PC-9 (cell line): Measurements from ENCODE around the gene NHS. TPM values are rescaled to one million over a fixed set of nuclear protein-coding genes. Genes with fewer than 3 reads are reported as not detected.

ENCODE experiments used
- BruUV-seq: library from RNA; stranded (reverse); fragments of 400-500 nt; replicated peaks from 2 replicates; lab custom pipeline; 2021; lab: Mats Ljungman, UMichigan
- CTCF ChIA-PET: fragments of 300-600 bp; sonication (Branson Sonifier 250); formaldehyde crosslinking; loops from one replicate; lab custom pipeline; 2022; ENCODE audit warnings: antibody characterized with exemption; lab: Charles Lee
- POLR2A ChIA-PET: fragments of 300-600 bp; sonication (Branson Sonifier 250); formaldehyde crosslinking; loops from one replicate; lab custom pipeline; 2022; ENCODE audit warnings: antibody characterized with exemption; ENCODE audit not compliant: unreplicated experiment; lab: Charles Lee
- DNase-seq, 2 experiments: peaks; one replicate each; pipeline versions ENCODE4 v3.0.0 to v3.0.0-alpha.2; 2015 to 2022; ENCODE audit warnings: mixed read lengths in 1 of 2
- H2AFZ ChIP-seq: fragments of 200-600 bp; sonication (generic); 2 replicates; pipeline ENCODE4 v1.8.1; 2017; ENCODE audit warnings: antibody characterized with exemption
- H3F3A ChIP-seq: fragments of 200-600 bp; sonication (generic); 2 replicates; pipeline ENCODE4 v1.8.1; 2017; ENCODE audit warnings: antibody characterized with exemption, mild to moderate bottlenecking, low read depth; ENCODE audit not compliant: insufficient read depth
- H3K27ac ChIP-seq: fragments of 200-600 bp; sonication (generic); 2 replicates; pipeline ENCODE4 v1.6.1; 2016; ENCODE audit warnings: mixed run types
- H3K27me3 ChIP-seq: fragments of 200-600 bp; sonication (generic); 2 replicates; pipeline ENCODE4 v1.6.1; 2016; ENCODE audit warnings: low read depth, mixed run types; ENCODE audit not compliant: insufficient read depth
- H3K36me3 ChIP-seq: fragments of 200-600 bp; sonication (generic); 2 replicates; pipeline ENCODE4 v1.6.1; 2016; ENCODE audit warnings: low read depth, mixed run types
- H3K4me1 ChIP-seq: fragments of 200-600 bp; sonication (generic); replicated peaks from 2 replicates; pipeline ENCODE4 v1.6.1; 2016; ENCODE audit warnings: mixed run types; ENCODE audit not compliant: insufficient read depth
- H3K4me2 ChIP-seq: fragments of 200-600 bp; sonication (generic); 2 replicates; pipeline ENCODE4 v1.6.1; 2017; ENCODE audit warnings: mixed run types
- H3K4me3 ChIP-seq: fragments of 200-600 bp; sonication (generic); 2 replicates; pipeline ENCODE4 v1.6.1; 2016; ENCODE audit warnings: mixed run types
- H3K79me2 ChIP-seq: fragments of 200-600 bp; sonication (generic); 2 replicates; pipeline ENCODE4 v1.6.1; 2017; ENCODE audit warnings: low read depth, mixed run types
- H3K9me2 ChIP-seq: fragments of 200-600 bp; sonication (generic); 2 replicates; pipeline ENCODE4 v1.8.1; 2017; ENCODE audit warnings: mild to moderate bottlenecking; ENCODE audit not compliant: insufficient read depth
- H3K9me3 ChIP-seq: fragments of 200-600 bp; sonication (generic); 2 replicates; pipeline ENCODE4 v1.8.1; 2016; ENCODE audit warnings: low read depth; ENCODE audit not compliant: insufficient read depth
- H4K20me1 ChIP-seq: fragments of 200-600 bp; sonication (generic); 2 replicates; pipeline ENCODE4 v1.8.1; 2017; ENCODE audit not compliant: insufficient read depth
- CTCF ChIP-seq: fragments of 200-600 bp; sonication (generic); conservative IDR thresholded peaks from 2 replicates; pipeline ENCODE4 v1.6.1; 2017; ENCODE audit warnings: mixed run types, antibody characterized with exemption, mild to moderate bottlenecking, moderate library complexity
- EZH2 ChIP-seq: fragments of 200-600 bp; sonication (generic); IDR thresholded peaks from 2 replicates; pipeline ENCODE4 v1.8.0; 2017; ENCODE audit warnings: antibody characterized with exemption, low read depth
- intact Hi-C: fragments of 100-400 bp; cut with micrococcal nuclease; formaldehyde crosslinking; loops from one replicate; pipeline ENCODE4 v1.10.0; 2022; ENCODE audit not compliant: unreplicated experiment
- total RNA-seq: library from RNA; stranded (reverse); gene quantifications from 2 replicates; pipeline ENCODE4 v1.2.3, GENCODE V29; 2021

NHS gene
- total RNA-seq, 1 experiment from 2014 or later, result 6.7 TPM

DNA sequence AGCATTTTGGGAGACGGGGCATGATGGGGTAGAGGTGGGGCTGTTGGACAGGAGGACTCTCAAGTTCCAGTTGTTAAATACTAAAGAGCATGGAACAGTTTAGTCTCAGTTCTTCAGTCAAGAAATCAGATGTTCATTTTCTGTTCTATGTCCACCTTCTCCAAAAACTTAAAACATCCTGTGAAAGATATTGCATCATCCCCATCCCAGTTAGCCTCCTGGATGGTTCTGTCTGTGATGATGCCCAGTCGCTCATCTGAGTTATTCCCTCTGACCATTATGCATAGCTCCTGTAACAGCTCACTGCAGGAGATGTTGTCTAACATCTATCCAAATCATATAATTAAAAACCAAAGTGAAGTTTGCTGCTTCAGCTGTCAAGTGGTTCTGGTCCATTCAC lies 330.2 kb downstream of the NHS start:
- peaks cover 55% of the 10 kb centered on the region for H3K4me1 ChIP-seq
- H3K4me3 ChIP-seq, result no peak overlapping the region
- no peak overlapping the region for H2AFZ ChIP-seq
- no peak overlapping the region for H3K27ac ChIP-seq
- TF ChIP-seq CTCF (no peak), EZH2 (no peak)
- POLR2A ChIA-PET, result no interaction called here
- no peaks in the 10 kb centered on the region for H4K20me1 ChIP-seq
- peaks cover 40% of the 10 kb centered on the region for H3F3A ChIP-seq
- intact Hi-C loops, result no loop called here
- no peaks in the 10 kb centered on the region for H3K9me3 ChIP-seq
- no peaks in the 10 kb centered on the region for H3K79me2 ChIP-seq
- no peak overlapping the region for H3K4me2 ChIP-seq
- H3K36me3 ChIP-seq, result no peaks in the 10 kb centered on the region
- no peaks in the 10 kb centered on the region for H3K27me3 ChIP-seq
- DNase-seq, result no peak
- CTCF ChIA-PET, result interaction anchor here (0.6 kb wide), 1 partner anchor 649 kb away, joined by 3 read pairs; the partner anchor contains the start of gene SCML2
- H3K9me2 ChIP-seq, result no peaks in the 10 kb centered on the region
- no TSS peak for BruUV-seq

DNA sequence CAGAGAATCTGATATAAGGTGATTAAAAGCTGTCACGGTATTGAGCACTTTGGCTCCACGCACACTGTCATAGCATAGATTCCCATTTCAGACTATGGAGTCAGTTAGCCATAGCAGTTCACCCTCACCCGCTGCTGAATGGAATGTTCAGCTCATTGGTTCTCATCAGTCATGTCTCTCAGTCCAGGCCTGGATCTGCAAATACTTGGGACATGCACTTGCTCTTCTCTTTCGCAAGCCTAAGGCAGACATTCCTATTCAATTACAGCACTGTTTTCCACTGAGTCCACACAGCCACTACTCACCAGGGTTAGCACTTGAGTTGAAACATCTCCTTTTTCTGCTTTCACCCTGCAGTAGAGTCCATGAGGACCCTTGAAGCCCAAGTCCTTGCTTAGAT lies 331.7 kb downstream of the NHS start:
- intact Hi-C loops, result no loop called here
- no peaks in the 10 kb centered on the region for H3K79me2 ChIP-seq
- H3K9me2 ChIP-seq, result no peaks in the 10 kb centered on the region
- no peaks in the 10 kb centered on the region for H3K36me3 ChIP-seq
- peak; percentile 16 to 86 for DNase-seq
- TF ChIP-seq EZH2 (no peak), CTCF (no peak)
- no peaks in the 10 kb centered on the region for H4K20me1 ChIP-seq
- peak overlapping the region; percentile 46 for H3K4me2 ChIP-seq
- no TSS peak for BruUV-seq
- no peak overlapping the region for H3K4me3 ChIP-seq
- peak overlapping the region; percentile 78 for H3K27ac ChIP-seq
- ChIA-PET POLR2A (no interaction called here), CTCF (no interaction called here)
- no peaks in the 10 kb centered on the region for H3K27me3 ChIP-seq
- peaks cover 41% of the 10 kb centered on the region for H3K4me1 ChIP-seq
- no peaks in the 10 kb centered on the region for H3K9me3 ChIP-seq
- peaks cover 28% of the 10 kb centered on the region for H3F3A ChIP-seq
- no peak overlapping the region for H2AFZ ChIP-seq

DNA sequence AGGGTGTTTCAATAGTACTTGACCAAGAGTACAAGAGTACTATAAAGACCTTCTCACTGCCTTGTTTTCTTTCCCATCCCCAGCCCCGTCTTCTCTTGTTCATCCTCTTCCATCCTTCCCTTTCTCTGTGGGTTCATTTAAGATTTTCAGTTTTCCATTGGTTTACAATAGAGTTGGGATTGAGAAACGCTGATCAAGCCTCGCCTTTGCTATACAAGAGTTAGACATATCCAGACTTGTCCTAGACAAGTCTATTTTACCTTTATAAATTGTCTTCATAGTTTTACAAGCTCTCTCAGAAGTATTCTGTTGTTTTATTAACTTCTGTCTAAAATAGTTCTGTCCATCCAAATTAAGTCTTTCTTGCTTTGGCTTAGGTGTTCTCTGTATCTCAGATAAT lies 332.7 kb downstream of the NHS start:
- no TSS peak for BruUV-seq
- peak overlapping the region; percentile 46; the same call in 1 of the 2 replicates for H3K4me2 ChIP-seq
- no peak for DNase-seq
- H2AFZ ChIP-seq, result no peak overlapping the region
- intact Hi-C loops, result no loop called here
- no peaks in the 10 kb centered on the region for H3K79me2 ChIP-seq
- ChIA-PET POLR2A (interaction anchor here (0.6 kb wide), 1 partner anchor 51 kb away, joined by 4 read pairs; no protein-coding TSS in a partner anchor), CTCF (no interaction called here)
- H3K27me3 ChIP-seq, result no peaks in the 10 kb centered on the region
- H3K9me2 ChIP-seq, result no peaks in the 10 kb centered on the region
- H3F3A ChIP-seq, result peaks cover 20% of the 10 kb centered on the region; the same call in 1 of the 2 replicates
- no peaks in the 10 kb centered on the region for H3K36me3 ChIP-seq
- H3K27ac ChIP-seq, result peak overlapping the region; percentile 78
- TF ChIP-seq EZH2, result no peak
- no peak for TF ChIP-seq CTCF
- H3K4me1 ChIP-seq, result peaks cover 33% of the 10 kb centered on the region
- no peaks in the 10 kb centered on the region for H3K9me3 ChIP-seq
- no peak overlapping the region for H3K4me3 ChIP-seq
- no peaks in the 10 kb centered on the region for H4K20me1 ChIP-seq
